Activated CD4-positive, alpha-beta T cell treated with anti-CD3 and anti-CD28 coated beads for 36 hours (primary cell): ENCODE data around the gene C2orf78. TPM values are rescaled to one million over a fixed set of nuclear protein-coding genes. Genes with fewer than 3 reads are reported as not detected.

Experiments used
- ATAC-seq: fragments of 200-7000 bp; cut with Tn5 transposase; one replicate; pipeline ENCODE4 v1.10.0; 2021; ENCODE audit warnings: mild to moderate bottlenecking, moderate library complexity
- CTCF ChIA-PET: fragments of 350-600 bp; sonication (Branson Sonifier 250); formaldehyde crosslinking; loops from one replicate; lab custom pipeline; 2021; ENCODE audit warnings: antibody characterized with exemption; lab: Charles Lee
- POLR2A ChIA-PET: fragments of 350-600 bp; sonication (Branson Sonifier 250); formaldehyde crosslinking; loops from one replicate; lab custom pipeline; 2021; ENCODE audit warnings: antibody characterized with exemption, inconsistent platforms; lab: Charles Lee
- DNase-seq: peaks from one replicate; pipeline ENCODE4 v3.0.0-alpha.2; 2020
- H3K27ac Mint-ChIP-seq: one replicate; pipeline ENCODE4 v1.8.0; 2021; ENCODE audit warnings: mixed read lengths
- H3K27me3 Mint-ChIP-seq: one replicate; pipeline ENCODE4 v1.8.0; 2021; ENCODE audit warnings: mixed read lengths
- H3K36me3 Mint-ChIP-seq: one replicate; pipeline ENCODE4 v1.8.0; 2021; ENCODE audit warnings: low read depth, mixed read lengths
- H3K4me1 Mint-ChIP-seq: one replicate; pipeline ENCODE4 v1.8.0; 2021; ENCODE audit warnings: mixed read lengths
- H3K4me3 Mint-ChIP-seq: one replicate; pipeline ENCODE4 v1.8.0; 2021; ENCODE audit warnings: mild to moderate bottlenecking, moderate library complexity, mixed read lengths
- H3K9me3 Mint-ChIP-seq: one replicate; pipeline ENCODE4 v1.8.0; 2021; ENCODE audit warnings: low read depth, mixed read lengths
- intact Hi-C, 2 experiments: fragments of 100-400 bp; cut with DNase I in 1 of 2; cut with micrococcal nuclease in 1 of 2; formaldehyde crosslinking; loops; one replicate each; pipeline versions ENCODE4 v1.14.2 to v1.15.1; 2022 to 2024; cut with DNase I, micrococcal nuclease
- total RNA-seq, 2 experiments: library from RNA; stranded (reverse); gene quantifications; one replicate each; pipeline ENCODE4 v1.2.3, GENCODE V29; 2021

The C2orf78 gene
- total RNA-seq, 2 experiments from 2014 or later = not detected

DNA sequence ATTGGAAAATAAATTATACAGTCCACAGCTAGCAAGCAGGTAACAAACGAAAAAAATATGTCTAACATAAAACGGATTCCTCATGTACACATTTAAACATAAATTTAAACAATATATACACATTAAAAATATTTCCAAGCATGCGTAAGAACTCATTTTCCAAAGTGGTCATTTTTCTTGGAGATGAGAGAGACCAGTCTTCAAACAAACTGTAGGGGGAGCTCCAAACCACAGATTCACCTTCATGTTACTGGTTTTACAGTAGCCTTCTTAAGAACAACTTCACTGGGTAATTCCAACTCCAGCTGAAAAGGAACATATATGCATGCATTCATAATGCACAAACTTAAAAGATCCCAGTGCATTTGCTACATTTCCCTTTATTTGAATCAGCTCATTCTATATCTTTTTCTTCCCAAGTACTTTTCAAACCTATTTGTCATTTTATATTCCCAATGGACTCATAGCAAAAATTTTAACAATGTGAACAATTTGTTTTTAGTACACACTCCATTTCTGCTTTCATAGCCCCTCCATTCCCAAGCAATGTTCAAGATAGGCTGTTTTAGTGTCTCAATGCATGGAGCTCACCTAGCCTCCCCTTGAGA is 40.0 kb downstream of the C2orf78 start:
- intact Hi-C loops = loop anchor here (1.0 to 10.0 kb wide), 8 partner anchors 178 to 571 kb away; partner anchors contain the start of genes ALMS1 (in 1 of the 2), BOLA3 (in 1 of the 2) and MOB1A (in 1 of the 2)
- ChIA-PET CTCF (interaction anchor here (0.6 to 9.5 kb wide), 57 partner anchors 8 to 837 kb away, joined by 3 to 155 read pairs (median 4); partner anchors contain the start of genes BOLA3, DUSP11, MOB1A and MOGS), POLR2A (interaction anchor here (0.6 kb wide), 1 partner anchor 625 kb away, joined by 3 read pairs; no protein-coding TSS in a partner anchor)
- no peak overlapping the region for H3K4me3 Mint-ChIP-seq
- DNase-seq (peak; percentile 32), ATAC-seq (no peak)
- no peaks in the 10 kb centered on the region for H3K36me3 Mint-ChIP-seq
- H3K27me3 Mint-ChIP-seq = peaks cover 3% of the 10 kb centered on the region
- H3K4me1 Mint-ChIP-seq = peaks cover 47% of the 10 kb centered on the region
- H3K27ac Mint-ChIP-seq = no peak overlapping the region
- no peaks in the 10 kb centered on the region for H3K9me3 Mint-ChIP-seq

DNA sequence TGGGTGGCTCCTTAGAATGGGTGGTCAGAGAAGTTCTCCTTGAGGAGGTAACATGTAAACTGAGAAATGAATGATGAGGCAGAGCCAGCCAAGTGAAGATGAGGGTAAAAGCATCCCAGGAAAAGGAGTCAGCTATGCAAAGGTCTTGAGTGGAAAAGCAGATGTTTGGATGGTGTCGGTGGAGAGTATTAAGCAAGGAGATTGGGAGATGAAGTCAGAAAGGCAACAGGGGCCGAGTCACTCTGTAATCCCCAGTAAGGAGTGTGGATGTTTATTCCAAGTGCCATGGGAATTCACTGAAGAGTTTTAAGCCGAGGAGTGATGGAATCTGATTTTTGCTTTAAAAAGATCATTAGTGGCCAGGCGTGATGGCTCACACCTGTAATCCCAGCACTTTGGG is 41.4 kb downstream of the C2orf78 start:
- Mint-ChIP-seq H3K27ac (no peak overlapping the region), H3K27me3 (peaks cover 3% of the 10 kb centered on the region), H3K9me3 (no peaks in the 10 kb centered on the region), H3K4me3 (no peak overlapping the region), H3K4me1 (peaks cover 56% of the 10 kb centered on the region), H3K36me3 (peaks cover 5% of the 10 kb centered on the region)
- ChIA-PET POLR2A (no interaction called here), CTCF (interaction anchor here (0.6 to 9.5 kb wide), 11 partner anchors 9 to 516 kb away, joined by 3 to 155 read pairs (median 4); partner anchors contain the start of gene BOLA3)
- ATAC-seq (no peak), DNase-seq (no peak)
- intact Hi-C loops = loop anchor here (10.0 kb wide), 5 partner anchors 319 to 569 kb away; partner anchors contain the start of genes ALMS1 (in 1 of the 2), BOLA3 (in 1 of the 2) and MOB1A (in 1 of the 2)

DNA sequence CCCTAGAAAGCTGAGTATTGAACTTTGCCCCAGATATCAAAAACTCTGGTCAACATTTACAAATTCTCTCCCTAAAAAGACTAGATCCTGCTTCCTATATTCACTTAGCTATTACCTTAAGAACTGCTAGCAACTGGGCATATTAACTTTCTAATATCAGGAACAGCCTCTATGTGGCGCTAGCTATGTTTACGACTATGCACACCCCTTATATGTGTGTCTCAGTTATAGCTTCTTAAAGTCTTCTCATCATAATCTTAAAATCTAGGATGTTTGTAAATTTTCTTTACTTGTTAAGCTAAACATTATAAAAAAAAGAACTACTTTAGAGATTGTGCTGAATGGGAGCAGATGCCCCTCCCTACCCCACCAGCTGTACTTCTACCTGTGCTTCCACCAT is 43.0 kb downstream of the C2orf78 start:
- Mint-ChIP-seq H3K27ac (no peak overlapping the region), H3K4me1 (peaks cover 53% of the 10 kb centered on the region), H3K27me3 (no peaks in the 10 kb centered on the region), H3K9me3 (no peaks in the 10 kb centered on the region), H3K36me3 (peaks cover 17% of the 10 kb centered on the region), H3K4me3 (peak overlapping the region; percentile 1)
- intact Hi-C loops = loop anchor here (10.0 kb wide), 5 partner anchors 318 to 568 kb away; partner anchors contain the start of genes ALMS1 (in 1 of the 2), BOLA3 (in 1 of the 2) and MOB1A (in 1 of the 2)
- DNase-seq = no peak
- no peak for ATAC-seq
- ChIA-PET CTCF (interaction anchor here (0.5 to 9.5 kb wide), 27 partner anchors 11 to 594 kb away, joined by 3 to 155 read pairs (median 3); partner anchors contain the start of genes BOLA3, C2orf81 and MOB1A), POLR2A (interaction anchor here (0.8 kb wide), 1 partner anchor 320 kb away, joined by 4 read pairs; no protein-coding TSS in a partner anchor)

DNA sequence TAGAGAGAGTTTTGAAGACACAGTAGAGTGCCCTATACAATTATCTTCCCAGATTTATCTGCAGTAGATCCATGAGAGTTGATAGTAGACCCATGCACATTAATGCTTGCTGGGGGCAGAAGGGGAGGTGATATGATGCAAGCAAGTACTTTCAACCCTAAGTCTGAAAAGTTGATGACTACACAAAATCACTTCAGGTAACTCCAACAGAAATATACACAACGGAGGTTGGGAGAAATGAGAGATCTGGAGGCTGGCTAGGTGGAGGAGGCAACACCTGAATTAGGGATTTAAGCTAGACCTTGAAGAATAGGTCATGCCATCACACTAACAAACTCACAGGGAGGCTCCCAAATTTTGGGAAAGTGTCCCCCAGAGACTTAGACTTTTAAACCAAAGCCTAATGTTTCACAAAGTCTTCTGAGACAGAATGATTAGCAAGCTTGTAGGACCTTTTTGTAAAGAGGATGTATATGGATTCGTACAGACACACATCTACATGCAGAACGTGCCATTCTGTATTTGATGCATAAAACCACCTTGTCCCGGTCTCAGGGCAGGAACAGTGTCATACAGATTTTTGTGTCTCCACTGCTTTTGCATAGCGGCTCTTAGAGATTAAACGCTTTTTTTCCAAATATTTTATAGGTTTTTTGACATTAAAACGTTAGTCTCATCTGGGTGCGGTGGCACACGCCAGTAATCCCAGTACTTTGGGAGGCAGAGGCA is 43.8 kb downstream of the C2orf78 start:
- H3K27ac Mint-ChIP-seq = peak overlapping the region; percentile 98
- no peaks in the 10 kb centered on the region for H3K9me3 Mint-ChIP-seq

DNA sequence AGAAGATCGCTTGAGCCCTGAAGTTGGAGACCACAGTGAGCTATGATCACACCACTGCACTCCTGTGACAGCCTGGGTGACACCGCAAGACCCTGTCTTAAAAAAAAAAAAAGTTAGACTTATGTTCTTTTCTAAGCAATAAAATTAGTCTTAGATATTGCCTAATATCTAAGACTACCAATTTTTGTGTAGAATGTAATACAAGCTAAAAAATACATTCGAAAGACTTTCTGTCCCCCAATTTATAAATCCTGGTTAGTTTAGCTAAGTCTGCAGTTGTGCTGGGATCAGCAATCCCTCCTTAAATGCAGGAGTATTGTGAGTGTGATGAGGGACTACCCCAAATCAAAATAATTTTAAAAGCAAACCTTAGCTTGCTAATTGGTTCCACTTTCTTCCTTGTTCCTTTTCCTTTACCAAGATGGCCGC is 44.4 kb downstream of the C2orf78 start:
- ChIA-PET POLR2A (interaction anchor here (0.6 to 1.0 kb wide), 9 partner anchors 49 to 378 kb away, joined by 3 to 5 read pairs (median 3); partner anchors contain the start of gene MOB1A), CTCF (interaction anchor here (0.6 to 9.5 kb wide), 19 partner anchors 9 to 563 kb away, joined by 3 to 155 read pairs (median 4); partner anchors contain the start of genes BOLA3 and MOB1A)
- intact Hi-C loops = loop anchor here (1.0 to 10.0 kb wide), 15 partner anchors 48 to 626 kb away; partner anchors contain the start of genes BOLA3 (in 2 of the 2), DGUOK (in 2 of the 2), MOB1A (in 2 of the 2) and TPRKB (in 2 of the 2)
- H3K36me3 Mint-ChIP-seq = peaks cover 28% of the 10 kb centered on the region
- ATAC-seq (no peak), DNase-seq (no peak)
- H3K4me1 Mint-ChIP-seq = peaks cover 52% of the 10 kb centered on the region
- H3K9me3 Mint-ChIP-seq = no peaks in the 10 kb centered on the region
- H3K27me3 Mint-ChIP-seq = no peaks in the 10 kb centered on the region
- H3K4me3 Mint-ChIP-seq = peak overlapping the region; percentile 97
- H3K27ac Mint-ChIP-seq = peak overlapping the region; percentile 98

More for the DNA sequence above, 43.8 kb downstream of the C2orf78 start:
- CTCF ChIA-PET = interaction anchor here (0.7 to 9.5 kb wide), 28 partner anchors 9 to 593 kb away, joined by 3 to 155 read pairs (median 4); partner anchors contain the start of genes BOLA3, C2orf81 and MOB1A
- POLR2A ChIA-PET = interaction anchor here (0.6 to 1.0 kb wide), 7 partner anchors 48 to 378 kb away, joined by 3 to 5 read pairs (median 4); partner anchors contain the start of gene MOB1A
- peak overlapping the region; percentile 97 for H3K4me3 Mint-ChIP-seq
- no peaks in the 10 kb centered on the region for H3K27me3 Mint-ChIP-seq
- DNase-seq (no peak), ATAC-seq (no peak)
- intact Hi-C loops = loop anchor here (1.0 to 10.0 kb wide), 15 partner anchors 48 to 626 kb away; partner anchors contain the start of genes BOLA3 (in 2 of the 2), DGUOK (in 2 of the 2), MOB1A (in 2 of the 2) and TPRKB (in 2 of the 2)
- H3K4me1 Mint-ChIP-seq = peaks cover 53% of the 10 kb centered on the region
- peaks cover 25% of the 10 kb centered on the region for H3K36me3 Mint-ChIP-seq

DNA sequence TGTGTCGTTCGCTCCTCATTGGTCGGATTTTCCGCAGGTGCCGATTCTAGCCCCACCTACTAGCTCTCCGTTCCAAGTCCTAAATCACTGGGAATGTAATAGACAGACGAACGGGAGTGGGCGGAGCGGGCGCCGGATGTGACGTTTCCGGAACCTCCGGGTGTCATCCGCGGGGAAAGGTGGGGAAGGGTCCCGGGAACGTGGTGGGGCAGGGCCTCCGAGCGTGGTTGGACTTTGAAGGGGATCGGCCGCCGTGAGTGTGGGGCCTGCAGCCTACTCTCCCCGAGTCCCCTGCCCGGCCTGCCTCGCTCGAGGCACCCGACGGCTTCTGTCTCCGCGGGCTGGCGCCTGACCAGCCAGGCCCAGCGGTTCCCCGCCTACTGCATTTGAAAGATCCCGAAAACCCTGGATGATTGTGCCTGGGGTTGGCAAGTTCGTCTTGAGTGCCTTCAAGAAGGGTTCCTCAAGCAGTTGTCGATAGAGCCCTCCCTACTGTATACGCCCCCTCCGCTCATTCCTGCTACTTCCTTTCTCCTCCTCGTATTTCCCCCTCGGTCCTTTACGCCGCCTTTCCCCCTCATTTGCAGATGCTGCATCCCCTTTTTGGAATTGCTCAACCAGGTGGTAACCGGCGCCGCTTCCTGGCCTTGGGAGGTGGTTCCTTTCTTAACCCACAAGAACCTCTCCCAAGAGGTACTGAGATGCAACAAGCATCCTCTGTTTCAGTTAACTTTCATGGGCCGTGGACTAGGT is 45.0 kb downstream of the C2orf78 start, which contains the start of gene STAMBP:
Gene STAMBP, plus strand, starts transcription at position 144 of the 753 bp plus-strand sequence. CDS start 1,896 bp downstream, outside the sequence.
- CTCF ChIA-PET = interaction anchor here (0.6 to 9.5 kb wide), 18 partner anchors 10 to 563 kb away, joined by 3 to 155 read pairs (median 4); partner anchors contain the start of genes BOLA3 and MOB1A
- DNase-seq = peak; percentile 95
- Mint-ChIP-seq H3K27me3 (no peaks in the 10 kb centered on the region), H3K4me1 (peaks cover 53% of the 10 kb centered on the region), H3K4me3 (peak within 1 kb of the TSS; percentile 97), H3K36me3 (peaks cover 34% of the 10 kb centered on the region), H3K27ac (peak within 1 kb of the TSS; percentile 98), H3K9me3 (no peaks in the 10 kb centered on the region)
- peak; percentile 75 for ATAC-seq
- intact Hi-C loops = loop anchor here (1.0 to 10.0 kb wide), 15 partner anchors 49 to 625 kb away; partner anchors contain the start of genes BOLA3 (in 2 of the 2), DGUOK (in 2 of the 2), MOB1A (in 2 of the 2) and TPRKB (in 2 of the 2)
- POLR2A ChIA-PET = interaction anchor here (0.6 to 1.0 kb wide), 9 partner anchors 50 to 377 kb away, joined by 3 to 5 read pairs (median 3); partner anchors contain the start of gene MOB1A

DNA sequence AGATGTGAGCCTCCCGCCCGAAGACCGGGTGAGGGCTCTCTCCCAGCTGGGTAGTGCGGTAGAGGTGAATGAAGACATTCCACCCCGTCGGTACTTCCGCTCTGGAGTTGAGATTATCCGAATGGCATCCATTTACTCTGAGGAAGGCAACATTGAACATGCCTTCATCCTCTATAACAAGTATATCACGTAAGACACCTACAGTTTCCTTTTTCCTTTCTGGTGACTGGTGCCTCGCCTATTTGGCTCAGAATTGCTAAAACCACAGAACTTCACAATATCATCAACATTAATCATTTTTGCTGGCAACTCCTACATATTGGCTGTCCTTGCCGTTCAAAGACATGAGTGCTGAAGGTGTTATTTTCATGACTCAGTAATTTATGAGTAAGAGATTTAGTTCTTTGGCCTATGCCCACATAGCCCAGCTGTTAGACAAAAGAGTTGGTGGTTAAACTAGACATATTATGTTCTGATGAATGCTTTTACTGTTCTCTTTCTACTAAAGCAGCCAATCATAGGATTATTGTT is 47.0 kb downstream of the C2orf78 start:
- CTCF ChIA-PET = interaction anchor here (0.6 to 0.7 kb wide), 4 partner anchors 63 to 384 kb away, joined by 3 read pairs; no protein-coding TSS in a partner anchor
- Mint-ChIP-seq H3K4me3 (peak overlapping the region; percentile 97), H3K27me3 (no peaks in the 10 kb centered on the region), H3K9me3 (no peaks in the 10 kb centered on the region), H3K27ac (peak overlapping the region; percentile 98), H3K36me3 (peaks cover 45% of the 10 kb centered on the region), H3K4me1 (peaks cover 49% of the 10 kb centered on the region)
- DNase-seq (peak; percentile 59), ATAC-seq (peak; percentile 71)
- intact Hi-C loops = loop anchor here (1.0 to 5.0 kb wide), 7 partner anchors 28 to 371 kb away; no protein-coding TSS in a partner anchor
- POLR2A ChIA-PET = no interaction called here

DNA sequence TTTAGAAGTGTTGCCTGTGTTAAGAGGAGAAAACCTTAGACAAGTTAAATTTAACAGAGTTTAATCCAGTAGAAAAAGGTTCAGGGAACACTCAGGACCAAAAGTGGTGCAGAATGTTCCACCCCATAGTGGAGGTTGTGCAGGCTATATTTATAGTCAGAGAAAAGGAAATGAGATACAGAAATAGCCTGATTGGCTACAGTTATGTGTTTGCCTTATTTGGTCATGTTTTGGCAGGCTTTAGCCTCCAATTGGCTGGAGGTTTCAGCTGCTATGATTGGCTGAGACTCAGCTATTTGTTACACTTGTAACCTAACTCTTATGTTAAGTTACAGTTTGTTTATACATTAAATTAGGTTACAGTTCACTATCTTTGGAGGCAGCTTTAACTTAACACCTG is 48.9 kb downstream of the C2orf78 start:
- Mint-ChIP-seq H3K27ac (peak overlapping the region; percentile 81), H3K27me3 (no peaks in the 10 kb centered on the region), H3K4me3 (no peak overlapping the region), H3K9me3 (no peaks in the 10 kb centered on the region), H3K4me1 (peaks cover 45% of the 10 kb centered on the region), H3K36me3 (peaks cover 56% of the 10 kb centered on the region)
- ChIA-PET CTCF (interaction anchor here (0.5 to 1.2 kb wide), 5 partner anchors 9 to 559 kb away, joined by 3 to 5 read pairs (median 3); partner anchors contain the start of gene BOLA3), POLR2A (no interaction called here)
- ATAC-seq = no peak
- no peak for DNase-seq
- intact Hi-C loops = loop anchor here in 1 of 2 experiments (5.0 kb wide), 1 partner anchor 369 kb away; no protein-coding TSS in a partner anchor

DNA sequence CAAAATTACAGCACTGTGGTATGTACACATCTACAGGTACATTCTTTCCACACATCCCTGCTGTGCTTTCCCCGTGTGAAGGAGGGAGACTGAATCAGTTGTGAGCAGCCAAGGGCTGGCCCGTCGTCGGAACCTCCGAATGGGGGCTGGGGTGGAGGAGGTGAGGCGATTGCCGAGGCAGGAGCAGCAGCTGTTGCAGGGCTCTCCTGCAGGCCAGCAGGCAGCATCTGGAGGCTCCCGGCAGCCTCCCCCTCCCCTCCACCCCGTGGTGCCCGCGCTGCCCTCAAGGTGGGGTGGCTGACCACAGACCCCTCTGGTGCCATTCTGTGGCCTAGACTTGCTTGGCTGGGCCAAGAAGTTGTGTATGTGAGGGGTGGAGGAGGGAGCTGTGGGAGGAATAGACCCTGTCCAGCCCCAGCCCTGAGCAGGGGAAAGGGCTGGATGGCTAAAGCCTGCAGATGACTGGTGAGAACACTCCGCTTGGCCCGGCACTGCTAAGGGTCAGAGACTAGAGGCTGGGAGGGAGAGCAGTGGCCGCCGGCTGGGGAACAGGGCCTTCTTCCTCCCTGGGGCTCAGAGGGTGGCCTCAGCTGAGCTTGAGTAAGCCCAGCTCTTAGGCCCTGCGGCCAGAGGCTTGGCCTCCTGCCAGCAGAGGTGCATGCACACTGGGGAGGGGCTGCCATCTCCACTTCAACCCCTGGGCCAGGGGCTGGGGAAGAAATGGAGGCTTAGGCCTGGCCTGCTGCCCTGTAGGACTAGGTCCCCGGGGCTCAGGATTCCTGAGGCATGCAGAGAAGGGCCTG is 52.4 kb downstream of the C2orf78 start:
- no peak overlapping the region for H3K27ac Mint-ChIP-seq
- H3K4me1 Mint-ChIP-seq = peaks cover 34% of the 10 kb centered on the region
- no peak overlapping the region for H3K4me3 Mint-ChIP-seq
- intact Hi-C loops = no loop called here
- H3K36me3 Mint-ChIP-seq = peaks cover 61% of the 10 kb centered on the region
- no peaks in the 10 kb centered on the region for H3K9me3 Mint-ChIP-seq
- DNase-seq (no peak), ATAC-seq (no peak)
- no peaks in the 10 kb centered on the region for H3K27me3 Mint-ChIP-seq
- POLR2A ChIA-PET = no interaction called here
- CTCF ChIA-PET = no interaction called here
